Measurements from ENCODE around the gene SUMO3.

Gene SUMO3

DNA sequence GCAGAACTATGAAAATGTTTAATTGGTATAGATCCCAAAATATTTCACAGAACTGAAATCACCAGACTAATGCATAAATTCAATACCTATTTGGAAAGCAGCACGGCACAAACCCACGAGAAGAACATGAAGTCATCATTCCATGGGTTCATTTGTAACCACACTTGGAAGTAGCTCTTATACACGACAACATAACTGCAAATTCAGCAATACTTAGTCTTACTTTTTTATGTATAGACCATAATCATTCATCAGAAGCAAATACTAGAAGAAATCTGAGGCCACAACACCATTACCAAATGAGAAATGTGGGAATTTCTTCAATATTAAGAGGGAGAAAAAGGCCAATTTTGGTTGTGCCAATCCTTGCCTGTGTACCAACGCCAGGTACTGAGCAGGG is 12.0 kb downstream of the SUMO3 start:
- H4K20me1 ChIP-seq (ENCODE audit: insufficient read depth, low read length), result peaks cover 6% of the 10 kb centered on the region; the same call in 1 of the 2 replicates
- H3K27ac ChIP-seq (ENCODE audit: low read length), result no peak overlapping the region
- H3K27me3 ChIP-seq (replicated peaks; ENCODE audit: insufficient read depth, low read length), result no peaks in the 10 kb centered on the region
- no peak overlapping the region for H3K4me2 ChIP-seq (ENCODE audit: low read depth, low read length)
- H3K9me3 ChIP-seq (replicated peaks; ENCODE audit: insufficient read depth, low read length), result no peaks in the 10 kb centered on the region
- H2AFZ ChIP-seq (ENCODE audit: low read length), result no peak overlapping the region
- H3K4me1 ChIP-seq (ENCODE audit: low read length), result peaks cover 9% of the 10 kb centered on the region; the same call in 1 of the 2 replicates
- H3K9me2 ChIP-seq (replicated peaks; ENCODE audit: insufficient read depth, low read length), result no peaks in the 10 kb centered on the region
- peaks cover 39% of the 10 kb centered on the region for H3K79me2 ChIP-seq (ENCODE audit: low read length)
- peaks cover 5% of the 10 kb centered on the region; the same call in 1 of the 2 replicates for H3K36me3 ChIP-seq (replicated peaks; ENCODE audit: insufficient read depth, low read length)
- H3K9ac ChIP-seq (ENCODE audit: low read length), result no peak overlapping the region
- H3F3A ChIP-seq (ENCODE audit: insufficient read depth, low read length), result 0 out of 2 replicates have a peak, but pooled peaks cover 5% of the 10 kb centered on the region
- TF ChIP-seq, protein P1, sequence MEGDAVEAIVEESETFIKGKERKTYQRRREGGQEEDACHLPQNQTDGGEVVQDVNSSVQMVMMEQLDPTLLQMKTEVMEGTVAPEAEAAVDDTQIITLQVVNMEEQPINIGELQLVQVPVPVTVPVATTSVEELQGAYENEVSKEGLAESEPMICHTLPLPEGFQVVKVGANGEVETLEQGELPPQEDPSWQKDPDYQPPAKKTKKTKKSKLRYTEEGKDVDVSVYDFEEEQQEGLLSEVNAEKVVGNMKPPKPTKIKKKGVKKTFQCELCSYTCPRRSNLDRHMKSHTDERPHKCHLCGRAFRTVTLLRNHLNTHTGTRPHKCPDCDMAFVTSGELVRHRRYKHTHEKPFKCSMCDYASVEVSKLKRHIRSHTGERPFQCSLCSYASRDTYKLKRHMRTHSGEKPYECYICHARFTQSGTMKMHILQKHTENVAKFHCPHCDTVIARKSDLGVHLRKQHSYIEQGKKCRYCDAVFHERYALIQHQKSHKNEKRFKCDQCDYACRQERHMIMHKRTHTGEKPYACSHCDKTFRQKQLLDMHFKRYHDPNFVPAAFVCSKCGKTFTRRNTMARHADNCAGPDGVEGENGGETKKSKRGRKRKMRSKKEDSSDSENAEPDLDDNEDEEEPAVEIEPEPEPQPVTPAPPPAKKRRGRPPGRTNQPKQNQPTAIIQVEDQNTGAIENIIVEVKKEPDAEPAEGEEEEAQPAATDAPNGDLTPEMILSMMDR (IDR thresholded peaks at IDR 0.05; ENCODE audit: low read length), result no peak
- TF ChIP-seq EZH2 (optimal IDR thresholded peaks at IDR 0.05; ENCODE audit: low read depth, low read length), result no peak
- TF ChIP-seq EZH2phosphoT487 (IDR thresholded peaks at IDR 0.05; ENCODE audit: low read length), result no peak
- no peak for DNase-seq
- H3K4me3 ChIP-seq (ENCODE audit: low read length), result no peak overlapping the region

DNA sequence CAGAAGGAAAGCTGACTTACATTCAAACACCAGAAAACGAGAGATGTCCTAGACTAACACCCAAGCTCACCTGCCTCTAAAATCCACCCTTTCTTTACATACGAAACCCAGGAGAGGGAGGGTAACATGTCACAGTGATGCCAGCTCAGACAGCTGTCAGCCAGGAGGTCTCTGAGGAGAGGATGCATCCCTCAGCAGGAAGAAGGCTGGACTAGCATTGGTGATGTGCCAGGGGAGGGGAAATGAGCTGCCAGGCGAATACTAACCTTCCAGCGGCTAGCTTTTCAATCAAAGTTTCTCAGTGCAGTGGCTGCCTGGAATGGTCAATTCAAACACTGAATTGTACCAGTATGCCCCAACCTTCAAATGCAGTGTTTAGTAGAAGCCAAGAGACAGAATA is 12.6 kb downstream of the SUMO3 start:
- Histone ChIP-seq H3K27ac (ENCODE audit: low read length) (no peak overlapping the region), H3K4me3 (ENCODE audit: low read length) (no peak overlapping the region), H3F3A (ENCODE audit: insufficient read depth, low read length) (0 out of 2 replicates have a peak, but pooled peaks cover 7% of the 10 kb centered on the region), H2AFZ (ENCODE audit: low read length) (no peak overlapping the region), H3K36me3 (replicated peaks; ENCODE audit: insufficient read depth, low read length) (peaks cover 5% of the 10 kb centered on the region; the same call in 1 of the 2 replicates), H4K20me1 (ENCODE audit: insufficient read depth, low read length) (peaks cover 12% of the 10 kb centered on the region; the same call in 1 of the 2 replicates), H3K9me2 (replicated peaks; ENCODE audit: insufficient read depth, low read length) (no peaks in the 10 kb centered on the region), H3K9me3 (replicated peaks; ENCODE audit: insufficient read depth, low read length) (no peaks in the 10 kb centered on the region), H3K9ac (ENCODE audit: low read length) (no peak overlapping the region), H3K4me2 (ENCODE audit: low read depth, low read length) (no peak overlapping the region), H3K27me3 (replicated peaks; ENCODE audit: insufficient read depth, low read length) (no peaks in the 10 kb centered on the region), H3K4me1 (ENCODE audit: low read length) (peaks cover 14% of the 10 kb centered on the region; the same call in 1 of the 2 replicates), H3K79me2 (ENCODE audit: low read length) (peaks cover 39% of the 10 kb centered on the region)
- DNase-seq, result no peak
- no peak for TF ChIP-seq EZH2phosphoT487 (IDR thresholded peaks at IDR 0.05; ENCODE audit: low read length)

DNA sequence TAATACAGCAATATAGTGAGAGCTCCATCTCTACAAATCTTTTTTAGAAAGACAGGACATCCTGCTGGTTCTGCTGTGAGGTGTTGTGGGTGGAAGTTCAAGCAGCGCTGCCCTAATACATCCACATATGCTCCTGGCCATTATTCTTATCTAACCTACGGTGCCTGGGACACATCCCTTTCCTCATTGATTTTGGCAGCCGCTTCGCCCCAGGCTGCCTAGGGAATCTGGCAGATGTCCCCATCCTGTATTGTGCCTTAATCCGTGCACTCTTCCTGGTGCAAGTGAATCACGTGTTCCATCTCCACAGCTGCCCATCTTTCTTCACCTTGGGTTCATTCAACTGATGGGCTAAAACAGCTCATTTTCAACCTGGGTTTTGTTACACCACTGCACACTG is 13.1 kb downstream of the SUMO3 start:
- Histone ChIP-seq H3K9me2 (replicated peaks; ENCODE audit: insufficient read depth, low read length) (no peaks in the 10 kb centered on the region), H3K79me2 (ENCODE audit: low read length) (peaks cover 39% of the 10 kb centered on the region), H3F3A (ENCODE audit: insufficient read depth, low read length) (0 out of 2 replicates have a peak, but pooled peaks cover 7% of the 10 kb centered on the region), H3K36me3 (replicated peaks; ENCODE audit: insufficient read depth, low read length) (peaks cover 5% of the 10 kb centered on the region; the same call in 1 of the 2 replicates), H3K9ac (ENCODE audit: low read length) (no peak overlapping the region), H3K4me2 (ENCODE audit: low read depth, low read length) (no peak overlapping the region), H2AFZ (ENCODE audit: low read length) (no peak overlapping the region), H3K4me3 (ENCODE audit: low read length) (no peak overlapping the region), H3K9me3 (replicated peaks; ENCODE audit: insufficient read depth, low read length) (no peaks in the 10 kb centered on the region), H3K27me3 (replicated peaks; ENCODE audit: insufficient read depth, low read length) (no peaks in the 10 kb centered on the region), H3K4me1 (ENCODE audit: low read length) (peaks cover 18% of the 10 kb centered on the region; the same call in 1 of the 2 replicates), H3K27ac (ENCODE audit: low read length) (no peak overlapping the region), H4K20me1 (ENCODE audit: insufficient read depth, low read length) (peaks cover 16% of the 10 kb centered on the region; the same call in 1 of the 2 replicates)
- no peak for TF ChIP-seq EZH2 (optimal IDR thresholded peaks at IDR 0.05; ENCODE audit: low read depth, low read length)
- TF ChIP-seq, protein P1 (IDR thresholded peaks at IDR 0.05; ENCODE audit: low read length), result no peak
- no peak for TF ChIP-seq EZH2phosphoT487 (IDR thresholded peaks at IDR 0.05; ENCODE audit: low read length)
- DNase-seq, result no peak

DNA sequence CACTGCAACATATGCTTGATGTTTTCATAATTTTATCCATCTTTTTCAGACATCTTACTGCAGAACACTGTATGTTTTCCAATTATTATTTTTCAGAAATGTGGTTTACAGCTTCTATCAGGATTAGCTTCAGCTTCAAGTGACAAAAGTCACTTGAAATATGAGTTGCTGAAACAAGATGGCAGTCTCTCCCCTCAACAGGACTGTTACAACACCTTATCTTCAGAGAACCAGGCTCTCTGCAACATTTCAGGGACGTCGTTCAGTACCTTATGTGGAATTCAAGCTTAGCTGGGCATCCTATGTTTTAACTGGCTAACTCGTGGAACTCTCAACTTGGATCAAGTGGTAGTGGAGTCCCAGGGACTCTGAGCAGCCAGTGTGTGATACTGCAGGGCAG is 14.2 kb downstream of the SUMO3 start:
- no peaks in the 10 kb centered on the region for H3K9me2 ChIP-seq (replicated peaks; ENCODE audit: insufficient read depth, low read length)
- no peak overlapping the region for H3K27ac ChIP-seq (ENCODE audit: low read length)
- DNase-seq, result no peak
- TF ChIP-seq EZH2 (optimal IDR thresholded peaks at IDR 0.05; ENCODE audit: low read depth, low read length) (no peak), EZH2phosphoT487 (IDR thresholded peaks at IDR 0.05; ENCODE audit: low read length) (no peak)
- TF ChIP-seq, protein P1 (IDR thresholded peaks at IDR 0.05; ENCODE audit: low read length), result no peak
- peaks cover 5% of the 10 kb centered on the region; the same call in 1 of the 2 replicates for H3K36me3 ChIP-seq (replicated peaks; ENCODE audit: insufficient read depth, low read length)
- no peak overlapping the region for H3K4me2 ChIP-seq (ENCODE audit: low read depth, low read length)
- H2AFZ ChIP-seq (ENCODE audit: low read length), result no peak overlapping the region
- H3K4me1 ChIP-seq (ENCODE audit: low read length), result peaks cover 20% of the 10 kb centered on the region; the same call in 1 of the 2 replicates
- peaks cover 44% of the 10 kb centered on the region for H3K79me2 ChIP-seq (ENCODE audit: low read length)
- H3K9ac ChIP-seq (ENCODE audit: low read length), result no peak overlapping the region
- no peaks in the 10 kb centered on the region for H3K9me3 ChIP-seq (replicated peaks; ENCODE audit: insufficient read depth, low read length)
- H3F3A ChIP-seq (ENCODE audit: insufficient read depth, low read length), result 0 out of 2 replicates have a peak, but pooled peaks cover 7% of the 10 kb centered on the region
- no peak overlapping the region for H3K4me3 ChIP-seq (ENCODE audit: low read length)
- peaks cover 18% of the 10 kb centered on the region; the same call in 1 of the 2 replicates for H4K20me1 ChIP-seq (ENCODE audit: insufficient read depth, low read length)
- no peaks in the 10 kb centered on the region for H3K27me3 ChIP-seq (replicated peaks; ENCODE audit: insufficient read depth, low read length)

Measured in MM.1S (cell line).